ENCODE results near the gene DSN1. TPM values are rescaled to one million over a fixed set of nuclear protein-coding genes. Genes with fewer than 3 reads are reported as not detected.

DSN1 gene
- total RNA-seq, 2 donors from 2014 or later = 31.8 to 34.8 TPM

GRCh38 chr20:36784116-36784515 is 10.6 kb upstream of the DSN1 start:
- no peak for ATAC-seq (replicated peaks)
- Mint-ChIP-seq H3K27ac (no peak overlapping the region), H3K27me3 (no peaks in the 10 kb centered on the region), H3K36me3 (ENCODE audit: low read depth) (no peaks in the 10 kb centered on the region), H3K4me3 (no peak overlapping the region), H3K4me1 (no peaks in the 10 kb centered on the region), H3K9me3 (no peaks in the 10 kb centered on the region)

- no peaks in the 10 kb centered on the region for H3K27me3 Mint-ChIP-seq
- no peaks in the 10 kb centered on the region for H3K36me3 Mint-ChIP-seq (ENCODE audit: low read depth)
- ATAC-seq (replicated peaks) = no peak
- no peaks in the 10 kb centered on the region for H3K9me3 Mint-ChIP-seq
- H3K27ac Mint-ChIP-seq = peak overlapping the region; percentile 58
- H3K4me3 Mint-ChIP-seq = no peak overlapping the region
- H3K4me1 Mint-ChIP-seq = no peaks in the 10 kb centered on the region
Observed at GRCh38 chr20:36779656-36780025, 6.1 kb upstream of the DSN1 start.

- no peaks in the 10 kb centered on the region for H3K27me3 Mint-ChIP-seq
- no peak for ATAC-seq (replicated peaks)
- peaks cover 3% of the 10 kb centered on the region for H3K36me3 Mint-ChIP-seq (ENCODE audit: low read depth)
- H3K9me3 Mint-ChIP-seq = no peaks in the 10 kb centered on the region
- no peak overlapping the region for H3K4me3 Mint-ChIP-seq
- no peaks in the 10 kb centered on the region for H3K4me1 Mint-ChIP-seq
- peak overlapping the region; percentile 58 for H3K27ac Mint-ChIP-seq
Observed at GRCh38 chr20:36778831-36779655, 5.5 kb upstream of the DSN1 start.

GRCh38 chr20:36777576-36777975 is 4.0 kb upstream of the DSN1 start:
- peaks cover 10% of the 10 kb centered on the region for H3K36me3 Mint-ChIP-seq (ENCODE audit: low read depth)
- H3K9me3 Mint-ChIP-seq = no peaks in the 10 kb centered on the region
- peak overlapping the region; percentile 55 for H3K27ac Mint-ChIP-seq
- peaks cover 3% of the 10 kb centered on the region for H3K4me1 Mint-ChIP-seq
- H3K27me3 Mint-ChIP-seq = no peaks in the 10 kb centered on the region
- no peak for ATAC-seq (replicated peaks)
- no peak overlapping the region for H3K4me3 Mint-ChIP-seq

GRCh38 chr20:36777167-36777566 is 3.6 kb upstream of the DSN1 start:
- Mint-ChIP-seq H3K27ac (peak overlapping the region; percentile 55), H3K27me3 (no peaks in the 10 kb centered on the region), H3K4me3 (no peak overlapping the region), H3K36me3 (ENCODE audit: low read depth) (peaks cover 10% of the 10 kb centered on the region), H3K4me1 (peaks cover 5% of the 10 kb centered on the region), H3K9me3 (no peaks in the 10 kb centered on the region)
- ATAC-seq (replicated peaks) = no peak

GRCh38 chr20:36775826-36776225 is 2.3 kb upstream of the DSN1 start:
- Mint-ChIP-seq H3K4me3 (no peak overlapping the region), H3K36me3 (ENCODE audit: low read depth) (peaks cover 15% of the 10 kb centered on the region), H3K9me3 (no peaks in the 10 kb centered on the region), H3K27me3 (no peaks in the 10 kb centered on the region), H3K4me1 (peaks cover 5% of the 10 kb centered on the region), H3K27ac (peak overlapping the region; percentile 31)
- ATAC-seq (replicated peaks) = no peak

GRCh38 chr20:36775196-36775595 is 1.6 kb upstream of the DSN1 start:
- ATAC-seq (replicated peaks) = no peak
- H3K4me3 Mint-ChIP-seq = peak overlapping the region; percentile 85
- H3K4me1 Mint-ChIP-seq = peaks cover 5% of the 10 kb centered on the region
- H3K9me3 Mint-ChIP-seq = no peaks in the 10 kb centered on the region
- H3K27ac Mint-ChIP-seq = peak overlapping the region; percentile 96
- H3K36me3 Mint-ChIP-seq (ENCODE audit: low read depth) = peaks cover 22% of the 10 kb centered on the region
- H3K27me3 Mint-ChIP-seq = no peaks in the 10 kb centered on the region

GRCh38 chr20:36773107-36773596 is 411 bp downstream of the DSN1 start:
- Mint-ChIP-seq H3K9me3 (no peaks in the 10 kb centered on the region), H3K4me3 (peak overlapping the region; percentile 85), H3K4me1 (peaks cover 5% of the 10 kb centered on the region), H3K36me3 (ENCODE audit: low read depth) (peaks cover 30% of the 10 kb centered on the region), H3K27me3 (no peaks in the 10 kb centered on the region), H3K27ac (peak overlapping the region; percentile 96)
- no peak for ATAC-seq (replicated peaks)

GRCh38 chr20:36770680-36771079 is 2.9 kb downstream of the DSN1 start:
- no peak for ATAC-seq (replicated peaks)
- H3K4me3 Mint-ChIP-seq = no peak overlapping the region
- peaks cover 5% of the 10 kb centered on the region for H3K4me1 Mint-ChIP-seq
- no peaks in the 10 kb centered on the region for H3K9me3 Mint-ChIP-seq
- H3K36me3 Mint-ChIP-seq (ENCODE audit: low read depth) = peaks cover 53% of the 10 kb centered on the region
- no peaks in the 10 kb centered on the region for H3K27me3 Mint-ChIP-seq
- H3K27ac Mint-ChIP-seq = peak overlapping the region; percentile 39

- no peak overlapping the region for H3K4me3 Mint-ChIP-seq
- peaks cover 66% of the 10 kb centered on the region for H3K36me3 Mint-ChIP-seq (ENCODE audit: low read depth)
- H3K4me1 Mint-ChIP-seq = peaks cover 5% of the 10 kb centered on the region
- H3K27ac Mint-ChIP-seq = peak overlapping the region; percentile 25
- no peak for ATAC-seq (replicated peaks)
- no peaks in the 10 kb centered on the region for H3K27me3 Mint-ChIP-seq
- H3K9me3 Mint-ChIP-seq = no peaks in the 10 kb centered on the region
Observed at GRCh38 chr20:36768768-36769430, 4.7 kb downstream of the DSN1 start.

- no peak for ATAC-seq (replicated peaks)
- Mint-ChIP-seq H3K36me3 (ENCODE audit: low read depth) (peaks cover 69% of the 10 kb centered on the region), H3K27me3 (no peaks in the 10 kb centered on the region), H3K4me3 (no peak overlapping the region), H3K9me3 (no peaks in the 10 kb centered on the region), H3K27ac (peak overlapping the region; percentile 41), H3K4me1 (peaks cover 4% of the 10 kb centered on the region)
Observed at GRCh38 chr20:36761125-36761524, 12.4 kb downstream of the DSN1 start.

GRCh38 chr20:36760647-36761046 is 12.9 kb downstream of the DSN1 start:
- ATAC-seq (replicated peaks) = no peak
- H3K27me3 Mint-ChIP-seq = no peaks in the 10 kb centered on the region
- H3K27ac Mint-ChIP-seq = no peak overlapping the region

GRCh38 chr20:36758276-36758675 is 15.3 kb downstream of the DSN1 start:
- no peaks in the 10 kb centered on the region for H3K9me3 Mint-ChIP-seq
- H3K27me3 Mint-ChIP-seq = no peaks in the 10 kb centered on the region
- no peak overlapping the region for H3K4me3 Mint-ChIP-seq
- peak overlapping the region; percentile 81 for H3K27ac Mint-ChIP-seq
- H3K4me1 Mint-ChIP-seq = peaks cover 4% of the 10 kb centered on the region
- peaks cover 73% of the 10 kb centered on the region for H3K36me3 Mint-ChIP-seq (ENCODE audit: low read depth)
- ATAC-seq (replicated peaks) = no peak

More at GRCh38 chr20:36760647-36761046, 12.9 kb downstream of the DSN1 start:
- H3K36me3 Mint-ChIP-seq (ENCODE audit: low read depth) = peaks cover 68% of the 10 kb centered on the region
- no peaks in the 10 kb centered on the region for H3K9me3 Mint-ChIP-seq
- H3K4me3 Mint-ChIP-seq = no peak overlapping the region
- H3K4me1 Mint-ChIP-seq = peaks cover 4% of the 10 kb centered on the region

GRCh38 chr20:36756496-36756895 is 17.1 kb downstream of the DSN1 start:
- no peak for ATAC-seq (replicated peaks)
- Mint-ChIP-seq H3K36me3 (ENCODE audit: low read depth) (peaks cover 80% of the 10 kb centered on the region), H3K4me1 (peaks cover 4% of the 10 kb centered on the region), H3K27me3 (no peaks in the 10 kb centered on the region), H3K4me3 (no peak overlapping the region), H3K9me3 (no peaks in the 10 kb centered on the region), H3K27ac (no peak overlapping the region)

GRCh38 chr20:36754656-36755222 is 18.8 kb downstream of the DSN1 start:
- peak; percentile 80 for ATAC-seq (replicated peaks)
- H3K4me3 Mint-ChIP-seq = no peak overlapping the region
- no peaks in the 10 kb centered on the region for H3K9me3 Mint-ChIP-seq
- no peak overlapping the region for H3K27ac Mint-ChIP-seq
- no peaks in the 10 kb centered on the region for H3K27me3 Mint-ChIP-seq
- H3K36me3 Mint-ChIP-seq (ENCODE audit: low read depth) = peaks cover 76% of the 10 kb centered on the region
- peaks cover 4% of the 10 kb centered on the region for H3K4me1 Mint-ChIP-seq

All from activated T-helper 17 cell treated with anti-CD3 and anti-CD28 coated beads, Interleukin-2, amount 50 U/mL, for 72 hours (primary cell).